Fibroblast of skin of left biceps (primary cell): ENCODE measurements around the gene ERFL.
"Not testable (repeated sequence)": the region's sequence is repeated elsewhere in the genome, so short reads cannot be mapped to it uniquely, and the experiment has no call there.

Experiments used
- DNase-seq, 2 experiments: peaks; one replicate each; pipeline ENCODE4 v3.0.0-alpha.2; 2013; ENCODE audit warnings: low read depth in 2 of 2

The ERFL gene

GRCh38 chr19:41877916-41878905 lies 50.0 kb downstream of the ERFL start:
- no peak for DNase-seq

GRCh38 chr19:41876847-41877832 lies 51.1 kb downstream of the ERFL start, which contains the start of gene CD79A:
Gene CD79A, plus strand, starts transcription at chr19:41877279. Its CDS starts 26 bp downstream, at chr19:41877305.
- no peak for DNase-seq

GRCh38 chr19:41875973-41876372 lies 52.3 kb downstream of the ERFL start:
- DNase-seq = not testable (repeated sequence)

- no peak for DNase-seq
These were observed 55.2 kb downstream of the ERFL start for GRCh38 chr19:41872775-41873647.

- no peak for DNase-seq
These were observed 55.9 kb downstream of the ERFL start for GRCh38 chr19:41872384-41872774.

- no peak for DNase-seq
These were observed 56.5 kb downstream of the ERFL start for GRCh38 chr19:41871573-41872383.

- DNase-seq = no peak
These were observed 57.8 kb downstream of the ERFL start for GRCh38 chr19:41870401-41870873.

- no peak for DNase-seq
These were observed 58.8 kb downstream of the ERFL start for GRCh38 chr19:41869374-41869955.

GRCh38 chr19:41868989-41869300 lies 59.3 kb downstream of the ERFL start:
- DNase-seq = no peak

- no peak for DNase-seq
These were observed 59.9 kb downstream of the ERFL start for GRCh38 chr19:41868120-41868988.

- no peak for DNase-seq
These were observed 62.0 kb downstream of the ERFL start for GRCh38 chr19:41866284-41866683.

- no peak for DNase-seq
These were observed 63.9 kb downstream of the ERFL start for GRCh38 chr19:41864374-41864773.

GRCh38 chr19:41863209-41863931 lies 64.9 kb downstream of the ERFL start:
- no peak for DNase-seq

GRCh38 chr19:41862445-41862986 lies 65.7 kb downstream of the ERFL start:
- DNase-seq = no peak

- no peak for DNase-seq
These were observed 66.4 kb downstream of the ERFL start for GRCh38 chr19:41861846-41862245.

- no peak for DNase-seq
These were observed 67.0 kb downstream of the ERFL start for GRCh38 chr19:41861116-41861768.

- DNase-seq = no peak
These were observed 67.7 kb downstream of the ERFL start for GRCh38 chr19:41860419-41861115.
